NCI-H2227 (cell line): ENCODE results near the gene THAP4.

Experiments used
- DNase-seq: peaks from one replicate; lab custom pipeline; 2025; ENCODE audit not compliant: unreplicated experiment; lab: John Stamatoyannopoulos, UW

Gene THAP4

DNA sequence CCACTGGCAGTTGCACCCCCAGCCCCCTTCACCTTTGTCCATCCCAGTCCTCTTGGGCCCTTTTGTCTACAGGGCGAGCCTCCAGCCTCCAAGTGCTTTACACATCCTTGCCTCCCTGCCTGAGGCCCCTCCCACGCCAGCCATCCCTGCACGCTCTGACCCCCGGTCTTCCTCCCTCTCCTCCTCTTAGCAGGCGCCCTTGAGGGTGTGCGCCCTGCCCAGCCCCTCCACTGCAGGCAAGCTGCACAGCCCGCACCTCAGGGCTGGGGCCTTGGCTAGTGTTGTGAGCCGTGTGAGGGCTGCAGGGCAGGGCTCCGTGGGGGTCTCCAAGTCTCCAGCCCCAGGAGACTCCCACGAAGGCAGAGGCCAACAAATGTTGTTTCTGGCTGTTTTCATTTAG is 71.5 kb downstream of the THAP4 start:
- no peak for DNase-seq

DNA sequence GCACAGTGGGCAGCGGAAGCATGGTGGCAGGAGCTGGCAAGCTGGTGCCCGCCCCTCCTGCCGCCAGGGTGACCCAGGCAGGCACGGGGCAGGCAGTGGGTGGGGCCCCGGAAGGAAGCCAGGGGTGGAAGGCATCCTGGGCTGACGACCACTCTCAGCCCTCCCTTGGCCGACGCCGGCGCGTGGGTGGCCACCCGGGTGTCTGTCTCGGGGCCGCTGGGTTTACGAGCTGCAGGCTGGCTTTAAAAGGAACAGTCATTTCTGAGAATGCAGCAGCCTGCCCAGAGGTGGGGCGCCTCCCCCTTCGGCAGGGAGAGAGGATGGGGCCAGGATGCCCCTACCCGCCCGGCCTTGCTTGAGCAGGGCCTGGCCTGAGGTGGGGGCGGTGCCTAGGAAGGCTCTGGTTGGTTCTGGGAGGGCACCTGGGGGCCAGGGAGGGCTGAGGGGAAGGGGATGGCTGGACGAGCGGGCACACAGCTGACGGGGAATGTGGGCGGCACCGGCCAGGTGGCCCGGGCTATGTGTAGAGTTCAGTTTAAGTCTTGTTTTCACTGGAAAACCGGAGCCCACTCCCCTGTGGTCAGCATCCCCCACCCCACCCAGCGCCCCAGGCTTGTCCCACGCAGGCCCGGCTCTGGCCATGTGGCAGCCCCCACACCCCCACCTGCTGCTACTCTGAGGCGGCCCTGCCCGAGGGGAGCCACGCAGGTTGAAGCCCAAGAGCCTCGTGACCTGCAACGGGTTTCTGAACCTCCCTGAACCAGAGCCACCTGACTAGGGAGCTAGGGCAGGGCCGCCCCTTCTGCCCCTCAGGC is 72.2 kb downstream of the THAP4 start:
- no peak for DNase-seq

GRCh38 chr2:241563981-241564595 is 72.9 kb downstream of the THAP4 start:
- no peak for DNase-seq

DNA sequence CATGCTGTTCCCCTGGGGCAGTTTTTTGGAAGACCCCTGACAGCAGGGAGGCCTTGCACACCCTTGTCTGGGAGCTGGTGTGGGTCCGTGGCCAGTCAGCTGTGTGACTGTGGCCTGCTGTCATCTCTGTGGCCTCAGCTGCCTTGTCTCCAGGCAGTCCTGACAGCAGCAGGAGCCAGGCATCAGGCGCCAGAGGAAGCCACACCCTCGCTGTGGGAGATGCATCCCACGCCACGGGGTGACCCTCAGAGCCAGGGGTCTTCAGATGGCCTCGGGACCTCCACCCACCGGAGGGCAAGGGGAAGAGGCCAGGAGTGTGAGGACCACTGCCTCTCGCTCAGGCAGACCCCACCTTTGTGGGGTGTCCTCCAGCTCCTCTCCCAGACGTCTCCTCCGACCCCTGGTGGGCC is 73.4 kb downstream of the THAP4 start:
- DNase-seq, result no peak

- no peak for DNase-seq
Observed at GRCh38 chr2:241563031-241563507, 73.9 kb downstream of the THAP4 start.

GRCh38 chr2:241562269-241562891 is 74.6 kb downstream of the THAP4 start:
- no peak for DNase-seq

DNA sequence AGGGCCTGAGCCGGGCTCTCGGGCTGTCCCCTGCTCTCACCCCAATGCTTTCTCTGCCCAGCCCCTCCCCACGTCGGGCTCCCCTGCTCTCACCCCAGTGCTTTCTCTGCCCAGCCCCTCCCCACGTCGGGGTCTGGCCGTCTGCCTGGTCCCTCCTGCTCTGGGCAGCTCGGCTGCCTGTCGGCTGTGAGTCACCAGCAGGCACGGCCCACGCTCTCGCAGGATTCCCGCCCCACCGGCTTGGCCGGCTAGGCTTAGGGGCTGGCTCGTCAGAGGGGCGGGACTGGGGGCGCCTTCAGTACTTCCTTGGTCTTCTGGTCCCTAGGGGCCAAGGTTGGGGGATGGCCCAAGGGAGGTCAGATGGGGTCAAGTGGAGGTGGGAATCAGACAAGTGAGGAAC is 75.1 kb downstream of the THAP4 start:
- no peak for DNase-seq

- DNase-seq, result no peak
Observed at GRCh38 chr2:241560883-241561474, 76.0 kb downstream of the THAP4 start.

DNA sequence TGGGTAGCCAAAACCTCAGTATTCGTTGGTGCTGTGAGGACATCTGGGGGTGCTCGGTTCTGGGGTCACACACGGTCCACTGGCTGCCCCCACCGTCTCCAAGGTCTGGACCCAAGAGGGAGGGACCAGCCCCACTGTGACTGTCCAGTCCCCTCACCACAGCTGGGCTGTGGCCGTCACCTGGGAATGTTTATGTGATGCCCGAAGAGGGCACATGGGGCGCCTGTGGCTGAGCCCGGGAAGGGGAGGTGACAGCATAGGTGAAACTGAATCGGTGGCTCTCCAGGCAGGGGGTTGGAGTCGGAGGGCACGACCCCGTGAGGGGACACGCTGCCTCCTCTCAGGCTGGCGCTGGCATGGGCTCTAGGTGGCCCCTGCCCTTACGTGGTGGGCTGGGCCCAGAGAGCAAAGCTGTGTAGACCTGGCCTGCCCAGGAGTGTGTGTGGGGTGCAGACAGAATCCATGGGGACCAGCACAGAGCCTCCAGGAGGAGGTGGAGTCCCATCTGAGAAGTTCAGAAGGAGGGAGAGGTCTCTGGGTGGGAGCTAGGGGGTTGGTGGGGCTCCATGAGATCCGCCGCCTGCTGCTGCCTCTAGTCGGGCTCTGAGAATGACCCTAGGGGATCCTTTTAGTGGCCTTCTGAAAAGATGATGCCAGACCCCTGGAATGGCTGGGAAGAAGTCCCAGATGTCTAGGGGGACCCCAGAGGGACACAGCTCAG is 76.6 kb downstream of the THAP4 start:
- no peak for DNase-seq

GRCh38 chr2:241559323-241560161 is 77.4 kb downstream of the THAP4 start:
- DNase-seq, result peak; percentile 61

DNA sequence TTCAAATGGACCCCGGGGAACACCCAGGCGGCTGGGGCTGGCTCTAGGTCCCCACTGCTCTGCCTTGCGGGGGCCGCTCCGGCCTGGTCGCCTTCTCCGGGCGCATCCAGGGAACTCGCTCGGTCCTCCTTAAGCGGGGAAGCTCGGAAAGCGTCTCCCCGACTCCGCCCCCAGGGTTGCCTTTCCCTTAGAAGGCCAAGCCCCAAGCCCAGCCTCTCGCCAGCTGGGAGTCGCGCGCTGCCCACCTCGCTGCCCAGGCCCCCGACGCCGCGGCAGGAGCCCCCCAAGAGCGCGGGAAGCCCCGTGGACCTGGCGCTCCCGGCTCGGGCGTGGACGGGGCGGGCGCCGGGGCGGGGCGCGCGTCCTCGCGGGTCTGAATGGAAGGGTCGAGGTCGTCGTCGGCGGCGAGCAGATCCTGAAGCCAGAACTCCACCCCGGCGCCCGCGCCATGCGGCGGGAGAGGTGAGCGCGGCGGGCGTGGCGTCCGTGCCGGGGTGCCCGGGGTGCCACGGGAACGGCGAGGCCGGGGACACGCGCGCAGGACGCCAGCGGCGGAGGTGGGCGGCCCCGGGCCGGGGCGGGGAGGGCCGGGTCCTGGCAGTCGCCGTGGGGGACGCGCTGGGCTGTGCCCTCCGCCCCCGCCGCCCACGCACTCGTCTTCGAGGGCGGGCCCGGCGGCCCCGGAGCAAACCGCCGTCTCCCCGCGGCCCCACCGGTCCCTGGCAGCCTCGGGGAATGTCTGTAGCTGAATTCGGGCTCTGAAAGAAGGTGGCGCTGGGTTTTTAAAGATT is 78.2 kb downstream of the THAP4 start, which contains the start of gene BOK:
Gene BOK (plus strand): TSS at position 214 of the 791 bp plus-strand sequence. CDS start 739 bp downstream, outside the sequence.
- DNase-seq, result peak; percentile 85

GRCh38 chr2:241556746-241557145 is 80.2 kb downstream of the THAP4 start:
- peak; percentile 26 for DNase-seq

DNA sequence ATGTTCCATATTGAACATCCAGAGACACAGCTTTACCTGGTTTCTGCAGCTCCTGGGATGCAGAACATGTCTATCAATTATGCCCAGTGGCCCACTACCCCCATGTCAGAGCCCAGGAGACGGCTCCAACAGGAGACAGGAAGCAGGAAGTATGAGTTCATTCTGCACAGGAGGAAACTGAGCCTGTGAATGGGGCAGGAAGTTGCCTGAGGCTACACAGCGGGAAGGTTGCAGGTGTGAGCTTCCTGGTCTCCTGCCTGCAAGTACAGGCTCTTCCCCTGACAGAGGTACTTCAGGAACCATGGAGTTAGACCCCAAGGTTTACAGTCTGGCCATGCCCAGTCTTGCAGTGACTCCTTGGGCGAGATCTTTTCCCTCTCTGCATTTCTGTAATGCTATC is 81.2 kb downstream of the THAP4 start:
- no peak for DNase-seq

DNA sequence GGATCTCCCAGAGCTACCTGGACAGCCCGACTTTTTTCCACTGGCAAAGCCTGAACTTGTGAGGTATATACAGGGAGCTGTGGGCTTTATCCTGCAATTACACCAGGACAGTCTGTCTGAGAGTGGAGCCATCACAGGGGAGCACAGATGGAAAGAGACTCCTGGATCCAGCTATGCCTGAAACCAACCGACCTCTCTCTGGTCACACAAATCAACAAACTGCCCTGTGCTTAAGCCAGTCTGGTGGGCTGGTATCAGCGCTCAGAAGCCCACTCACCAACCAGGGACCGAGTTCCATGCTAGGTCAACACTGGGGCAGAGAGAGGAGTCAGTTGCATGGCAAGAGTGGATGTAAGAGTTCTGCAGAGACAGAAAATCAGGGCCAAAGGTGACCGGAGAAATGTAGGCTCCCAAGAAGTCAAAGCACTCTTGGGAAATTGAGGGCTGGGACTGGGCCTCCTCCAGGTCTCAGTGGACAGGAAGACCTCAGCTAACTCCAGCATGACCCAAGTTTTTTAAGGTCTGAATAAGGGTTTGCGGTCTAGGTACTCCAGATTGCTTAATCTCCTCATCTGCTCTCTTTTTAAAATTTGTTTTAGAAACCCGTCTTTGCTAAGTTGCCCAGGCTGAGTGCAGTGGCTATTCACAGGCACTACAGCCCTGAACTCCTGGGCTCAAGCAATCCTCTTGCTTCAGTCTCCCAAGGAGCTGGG is 82.2 kb downstream of the THAP4 start:
- no peak for DNase-seq

GRCh38 chr2:241553981-241554380 is 83.0 kb downstream of the THAP4 start:
- no peak for DNase-seq

- DNase-seq, result no peak
Observed at GRCh38 chr2:241553512-241553830, 83.5 kb downstream of the THAP4 start.

DNA sequence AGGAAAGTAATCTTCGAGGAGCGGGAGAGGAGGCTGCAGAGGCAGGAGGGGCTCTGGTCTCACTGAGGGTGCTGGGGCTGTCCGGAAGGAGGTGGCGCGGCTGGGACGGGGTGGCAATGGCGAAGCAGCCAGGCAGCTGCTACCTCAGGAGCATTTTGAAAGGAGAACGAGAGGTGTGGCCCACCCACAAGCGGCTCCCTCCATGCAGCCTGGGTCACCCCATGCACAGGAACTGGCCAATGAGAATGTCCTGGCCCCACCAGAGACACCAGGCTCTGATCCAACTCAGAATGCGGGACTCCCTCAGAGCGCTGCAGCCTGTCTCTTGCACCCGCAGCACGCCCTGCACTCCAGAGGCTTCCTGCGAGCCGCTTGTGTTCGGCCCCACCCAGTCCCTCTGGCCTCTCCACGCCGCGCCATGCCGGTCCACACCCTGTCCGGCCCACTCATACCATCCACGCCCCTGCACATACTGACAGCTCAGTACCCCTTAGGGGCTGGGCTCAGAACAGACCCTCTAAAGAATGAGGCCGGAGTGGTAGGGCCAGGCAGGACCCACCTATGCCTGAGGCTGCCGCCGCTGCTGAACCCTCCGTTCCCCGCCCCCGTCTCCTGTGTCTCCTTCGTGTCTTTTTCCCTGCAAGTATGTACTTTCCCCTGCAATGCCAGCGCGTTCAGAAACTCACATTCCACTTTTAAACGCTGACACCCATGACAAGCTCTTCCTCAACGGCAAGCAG is 84.8 kb downstream of the THAP4 start:
- DNase-seq, result no peak

GRCh38 chr2:241551599-241551997 is 85.4 kb downstream of the THAP4 start:
- no peak for DNase-seq
